H4 (cell line): ENCODE results near the gene CACNA1B. TPM values are rescaled to one million over a fixed set of nuclear protein-coding genes. Genes with fewer than 3 reads are reported as not detected.
"Not testable (repeated sequence)": the region's sequence is repeated elsewhere in the genome, so short reads cannot be mapped to it uniquely, and the experiment has no call there.

Source experiments
- DNase-seq: peaks from one replicate; pipeline ENCODE4 v3.0.0-alpha.2; 2015; ENCODE audit warnings: low spot score
- total RNA-seq: library from RNA; depleted of rRNA; stranded (reverse); fragments of >200 nt; shearing (Covaris generic); gene quantifications from 2 replicates; pipeline ENCODE4 v1.2.3, GENCODE V29; 2014

The CACNA1B gene
- total RNA-seq, 1 experiment from 2014 or later, result not detected

GRCh38 chr9:138114501-138115245, 237.1 kb downstream of the CACNA1B start:
- DNase-seq, result no peak

DNA sequence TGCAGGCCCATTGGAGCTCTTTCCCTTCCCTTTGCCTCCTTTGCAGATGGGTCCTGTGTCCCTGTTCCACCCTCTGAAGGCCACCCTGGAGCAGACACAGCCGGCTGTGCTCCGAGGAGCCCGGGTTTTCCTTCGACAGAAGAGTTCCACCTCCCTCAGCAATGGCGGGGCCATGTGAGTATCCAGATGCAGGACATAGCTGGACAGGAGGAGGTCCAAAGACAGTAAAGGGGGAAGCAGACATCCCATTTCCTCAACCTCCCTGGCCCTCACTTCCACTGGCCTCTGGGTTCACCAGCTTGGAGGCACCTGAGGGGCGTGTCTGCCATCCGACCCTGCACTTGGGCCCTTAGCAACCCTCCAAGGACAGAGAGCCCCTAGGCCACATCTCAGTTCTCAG, 237.9 kb downstream of the CACNA1B start:
- DNase-seq, result no peak

- no peak for DNase-seq
These were observed 238.9 kb downstream of the CACNA1B start for GRCh38 chr9:138116521-138116920.

- no peak for DNase-seq
These were observed 239.6 kb downstream of the CACNA1B start for GRCh38 chr9:138117101-138117750.

DNA sequence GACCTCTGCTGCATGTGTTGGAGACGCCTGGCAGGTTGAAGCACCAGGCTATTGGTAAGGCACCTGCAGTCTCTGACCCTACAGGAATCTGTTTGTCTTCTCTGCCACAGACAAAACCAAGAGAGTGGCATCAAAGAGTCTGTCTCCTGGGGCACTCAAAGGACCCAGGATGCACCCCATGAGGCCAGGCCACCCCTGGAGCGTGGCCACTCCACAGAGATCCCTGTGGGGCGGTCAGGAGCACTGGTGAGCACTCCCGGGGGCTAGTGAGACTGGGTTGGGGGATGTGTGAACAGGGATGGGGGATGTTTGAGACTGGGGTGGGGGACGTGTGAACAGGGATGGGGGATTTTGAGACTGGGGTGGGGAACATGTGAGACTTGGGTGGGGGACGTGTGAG, 240.3 kb downstream of the CACNA1B start:
- DNase-seq, result no peak

DNA sequence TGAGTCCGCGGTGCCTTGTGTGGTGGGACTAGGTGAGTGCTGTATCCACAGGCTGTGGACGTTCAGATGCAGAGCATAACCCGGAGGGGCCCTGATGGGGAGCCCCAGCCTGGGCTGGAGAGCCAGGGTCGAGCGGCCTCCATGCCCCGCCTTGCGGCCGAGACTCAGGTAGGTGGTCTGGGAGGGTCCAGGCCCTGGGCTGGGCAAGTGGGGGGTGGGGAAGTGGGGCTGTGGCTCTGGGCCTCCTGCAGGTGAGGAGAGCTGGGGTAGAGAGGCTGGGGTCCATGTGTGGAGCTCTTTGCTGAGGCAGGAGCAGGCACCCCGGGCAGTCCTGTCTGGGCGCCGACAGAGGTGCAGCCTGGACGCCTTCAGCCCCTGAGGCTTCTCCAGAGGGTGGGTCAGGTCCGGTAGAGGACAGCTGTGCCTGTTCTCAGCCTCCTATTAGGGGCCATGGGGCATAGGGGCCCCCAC, 241.1 kb downstream of the CACNA1B start:
- DNase-seq, result no peak

- DNase-seq, result no peak
These were observed 241.8 kb downstream of the CACNA1B start for GRCh38 chr9:138119202-138120027.

GRCh38 chr9:138120072-138120471, 242.5 kb downstream of the CACNA1B start:
- DNase-seq, result no peak

- DNase-seq, result no peak
These were observed 243.2 kb downstream of the CACNA1B start for GRCh38 chr9:138120511-138121437.

DNA sequence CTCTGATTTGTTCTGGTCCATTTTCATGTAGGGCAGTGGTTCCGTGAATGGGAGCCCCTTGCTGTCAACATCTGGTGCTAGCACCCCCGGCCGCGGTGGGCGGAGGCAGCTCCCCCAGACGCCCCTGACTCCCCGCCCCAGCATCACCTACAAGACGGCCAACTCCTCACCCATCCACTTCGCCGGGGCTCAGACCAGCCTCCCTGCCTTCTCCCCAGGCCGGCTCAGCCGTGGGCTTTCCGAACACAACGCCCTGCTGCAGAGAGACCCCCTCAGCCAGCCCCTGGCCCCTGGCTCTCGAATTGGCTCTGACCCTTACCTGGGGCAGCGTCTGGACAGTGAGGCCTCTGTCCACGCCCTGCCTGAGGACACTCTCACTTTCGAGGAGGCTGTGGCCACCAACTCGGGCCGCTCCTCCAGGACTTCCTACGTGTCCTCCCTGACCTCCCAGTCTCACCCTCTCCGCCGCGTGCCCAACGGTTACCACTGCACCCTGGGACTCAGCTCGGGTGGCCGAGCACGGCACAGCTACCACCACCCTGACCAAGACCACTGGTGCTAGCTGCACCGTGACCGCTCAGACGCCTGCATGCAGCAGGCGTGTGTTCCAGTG, 244.0 kb downstream of the CACNA1B start:
- DNase-seq, result no peak

DNA sequence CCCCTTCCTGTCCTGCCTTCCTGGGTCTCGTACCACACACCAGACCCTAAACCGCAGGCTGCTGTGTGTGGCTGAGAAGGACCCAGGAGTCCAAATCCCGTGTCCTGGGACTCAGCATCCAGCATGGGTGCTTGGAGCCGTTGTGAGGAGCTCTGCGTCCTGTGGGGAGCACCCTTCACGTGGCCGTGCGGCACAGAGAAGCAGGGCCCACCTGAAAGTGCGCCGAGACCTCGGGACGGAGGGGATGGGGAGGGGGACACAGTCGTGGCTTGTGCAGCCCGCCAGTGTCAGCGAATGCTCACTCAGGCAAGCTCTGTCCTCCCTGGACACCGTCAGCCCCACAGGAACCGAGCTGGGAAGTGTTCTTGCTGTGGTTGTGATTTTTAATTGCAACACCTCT, 244.6 kb downstream of the CACNA1B start:
- no peak for DNase-seq

DNA sequence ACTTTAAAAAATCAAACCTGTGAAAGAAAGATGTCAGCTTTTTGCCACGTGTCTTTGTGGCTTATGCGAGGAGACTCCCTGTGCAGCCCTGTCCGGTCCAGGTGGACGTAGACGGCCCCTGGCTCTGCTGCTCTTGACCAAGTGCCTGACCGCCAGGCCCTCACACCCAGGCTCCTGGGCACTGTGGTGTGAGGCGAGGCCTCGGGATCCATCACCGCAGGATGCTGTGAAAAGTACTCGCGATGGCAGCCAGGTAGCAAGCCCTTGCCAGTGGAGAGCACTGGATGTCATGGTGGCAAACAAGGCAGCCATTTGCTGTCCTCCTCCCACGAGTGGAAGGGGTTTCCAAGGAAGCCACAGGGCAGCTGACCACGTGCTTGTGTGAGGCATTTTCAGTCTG, 245.1 kb downstream of the CACNA1B start:
- no peak for DNase-seq

GRCh38 chr9:138123086-138123485, 245.5 kb downstream of the CACNA1B start:
- DNase-seq, result no peak

DNA sequence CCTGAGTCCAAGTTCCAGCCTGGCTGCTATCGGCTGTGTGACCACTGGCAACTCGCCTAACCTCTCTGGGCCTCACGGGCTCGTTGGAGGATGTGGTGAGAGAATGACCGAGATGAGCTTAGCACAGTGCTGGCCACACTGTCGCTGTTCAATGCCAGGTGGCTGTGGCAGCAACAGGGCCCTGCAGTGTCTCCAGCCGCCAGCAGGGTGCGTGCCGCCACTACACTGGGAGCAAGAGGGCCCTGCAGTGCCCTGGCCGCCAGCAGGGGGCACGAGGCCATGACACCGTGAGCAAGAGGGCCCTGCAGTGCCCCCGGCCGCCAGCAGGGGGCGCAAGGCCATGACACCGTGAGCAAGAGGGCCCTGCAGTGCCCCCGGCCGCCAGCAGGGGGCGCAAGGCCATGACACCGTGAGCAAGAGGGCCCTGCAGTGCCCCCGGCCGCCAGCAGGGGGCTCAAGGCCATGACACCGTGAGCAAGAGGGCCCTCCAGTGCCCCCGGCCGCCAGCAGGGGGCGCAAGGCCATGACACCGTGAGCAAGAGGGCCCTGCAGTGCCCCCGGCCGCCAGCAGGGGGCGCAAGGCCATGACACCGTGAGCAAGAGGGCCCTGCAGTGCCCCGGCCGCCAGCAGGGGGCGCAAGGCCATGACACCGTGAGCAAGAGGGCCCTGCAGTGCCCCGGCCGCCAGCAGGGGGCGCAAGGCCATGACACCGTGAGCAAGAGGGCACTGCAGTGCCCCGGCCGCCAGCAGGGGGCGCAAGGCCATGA, 248.7 kb downstream of the CACNA1B start:
- DNase-seq, result not testable (repeated sequence)

DNA sequence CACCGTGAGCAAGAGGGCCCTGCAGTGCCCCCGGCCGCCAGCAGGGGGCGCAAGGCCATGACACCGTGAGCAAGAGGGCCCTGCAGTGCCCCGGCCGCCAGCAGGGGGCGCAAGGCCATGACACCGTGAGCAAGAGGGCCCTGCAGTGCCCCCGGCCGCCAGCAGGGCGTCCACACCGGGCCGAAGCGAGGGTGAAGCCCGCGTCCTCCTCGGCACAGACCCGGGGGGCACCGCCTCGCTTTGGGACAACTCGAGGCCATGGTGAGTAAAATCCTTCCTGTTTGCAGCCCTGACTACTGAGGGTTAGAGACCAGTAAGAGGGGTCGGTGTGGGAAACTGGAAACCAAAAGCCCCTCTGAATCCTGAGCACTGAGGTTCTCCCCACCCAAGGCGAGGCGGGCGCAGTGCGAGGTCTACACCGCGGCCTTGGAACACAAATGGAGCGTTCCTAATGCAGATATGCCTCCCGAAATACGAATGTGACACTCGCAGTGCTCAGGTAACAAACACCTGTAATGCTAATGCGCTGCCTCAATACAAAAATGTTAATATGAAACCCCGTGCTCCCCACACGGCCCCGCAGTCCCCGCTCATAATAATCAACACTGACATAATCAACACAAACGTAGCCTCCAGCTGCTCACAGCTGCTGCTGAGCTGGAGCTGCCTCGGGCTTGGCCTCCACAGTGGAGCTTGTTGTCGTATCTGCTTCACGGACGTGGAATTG, 249.4 kb downstream of the CACNA1B start:
- DNase-seq, result not testable (repeated sequence)

DNA sequence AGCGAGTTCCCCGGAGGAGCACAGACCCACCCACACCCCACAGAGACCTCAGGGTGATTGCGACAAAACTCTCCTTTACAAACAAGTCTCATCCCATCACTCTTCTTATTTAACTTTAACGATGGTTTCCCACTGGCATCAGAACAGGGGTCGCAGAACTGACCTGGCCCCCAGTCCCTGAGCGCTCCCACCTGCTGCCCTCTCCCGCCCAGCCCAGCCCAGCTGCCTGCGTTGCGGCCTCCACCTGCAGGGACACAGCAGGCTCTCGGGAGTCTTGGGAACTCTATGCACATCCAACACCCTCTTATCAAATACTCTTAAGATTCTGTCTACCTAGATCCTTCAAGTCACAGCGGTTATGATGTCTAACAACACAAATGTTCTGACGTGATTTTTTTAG, 250.4 kb downstream of the CACNA1B start:
- DNase-seq, result not testable (repeated sequence)

- DNase-seq, result not testable (repeated sequence)
These were observed 251.7 kb downstream of the CACNA1B start for GRCh38 chr9:138129318-138129717.

GRCh38 chr9:138132946-138133705, 255.5 kb downstream of the CACNA1B start:
- DNase-seq, result not testable (repeated sequence)

DNA sequence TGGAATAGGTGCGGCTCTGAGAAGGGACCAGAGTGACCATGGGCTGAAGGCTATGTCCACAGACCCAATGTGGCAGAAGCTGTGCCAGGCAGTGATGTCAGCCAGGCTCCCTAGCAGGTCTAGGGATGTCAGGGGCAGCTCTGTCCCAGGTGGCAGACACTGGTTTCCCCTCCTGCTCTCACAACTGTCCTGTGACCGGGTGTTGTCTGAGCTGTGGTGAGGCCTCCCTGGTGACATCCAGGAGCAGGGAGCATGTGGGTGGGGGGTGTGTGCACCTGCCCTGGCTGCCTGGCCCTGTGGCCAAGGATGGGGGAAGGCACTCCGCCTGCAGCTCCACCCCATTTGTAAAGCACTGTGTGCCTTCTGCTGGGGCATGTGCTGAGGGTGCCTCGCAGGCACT, 257.0 kb downstream of the CACNA1B start:
- not testable (repeated sequence) for DNase-seq
